MCF 10A (cell line): Measurements from ENCODE around the gene DCAF12L1. TPM values are rescaled to one million over a fixed set of nuclear protein-coding genes. Genes with fewer than 3 reads are reported as not detected.
A peak's percentile ranks its signal among the peaks of the same experiment; 100 is the strongest.

Experiments
- BruUV-seq: library from RNA; stranded (reverse); fragments of 400-500 nt; replicated peaks from 2 replicates; lab custom pipeline; 2021; lab: Mats Ljungman, UMichigan
- CTCF ChIA-PET: fragments of 300-600 bp; sonication (Branson Sonifier 250); formaldehyde crosslinking; extraction: SDS; loops from one replicate; lab custom pipeline; 2021; ENCODE audit warnings: antibody characterized with exemption, inconsistent platforms; lab: Yijun Ruan, JAX
- POLR2A ChIA-PET: fragments of 300-600, 350-650 bp; sonication (Branson Sonifier 250); formaldehyde crosslinking; extraction: SDS; loops from one replicate; lab custom pipeline; 2020; ENCODE audit warnings: antibody characterized with exemption, inconsistent platforms; lab: Yijun Ruan, JAX
- DNase-seq: peaks from one replicate; pipeline ENCODE4 v3.0.0-alpha.2; 2018; ENCODE audit not compliant: unreplicated experiment
- H3K27ac Mint-ChIP-seq: one replicate; pipeline ENCODE4 v1.8.0; 2022; ENCODE audit warnings: mild to moderate bottlenecking, low read depth, mixed read lengths; ENCODE audit not compliant: unreplicated experiment
- H3K27me3 Mint-ChIP-seq: one replicate; pipeline ENCODE4 v1.8.0; 2022; ENCODE audit warnings: mixed read lengths; ENCODE audit not compliant: insufficient read depth, unreplicated experiment
- H3K36me3 Mint-ChIP-seq: one replicate; pipeline ENCODE4 v1.8.0; 2022; ENCODE audit warnings: mild to moderate bottlenecking, moderate library complexity, mixed read lengths; ENCODE audit not compliant: insufficient read depth, unreplicated experiment
- H3K4me1 Mint-ChIP-seq: one replicate; pipeline ENCODE4 v1.8.0; 2022; ENCODE audit warnings: mixed read lengths; ENCODE audit not compliant: insufficient read depth, unreplicated experiment
- H3K4me3 Mint-ChIP-seq: one replicate; pipeline ENCODE4 v1.8.0; 2022; ENCODE audit warnings: mild to moderate bottlenecking, moderate library complexity, mixed read lengths; ENCODE audit not compliant: unreplicated experiment
- H3K9me3 Mint-ChIP-seq: one replicate; pipeline ENCODE4 v1.8.0; 2022; ENCODE audit warnings: mixed read lengths; ENCODE audit not compliant: unreplicated experiment
- intact Hi-C: fragments of 100-400 bp; cut with micrococcal nuclease; formaldehyde crosslinking; loops from 2 replicates; pipeline ENCODE4 v1.14.1; 2022
- total RNA-seq: library from RNA; stranded (reverse); gene quantifications from 2 replicates; pipeline ENCODE4 v1.2.3, GENCODE V29; 2022
- TF ChIP-seq, protein P1 (sequence below): fragments of 200-600 bp; IDR thresholded peaks from one replicate; pipeline ENCODE4 v1.8.0; 2022; ENCODE audit warnings: antibody characterized with exemption, mild to moderate bottlenecking; ENCODE audit not compliant: unreplicated experiment

DCAF12L1 gene
- total RNA-seq, 1 experiment from 2014 or later, result not detected

- no peak for DNase-seq
- no peaks in the 10 kb centered on the region for H3K27me3 Mint-ChIP-seq
- intact Hi-C loops, result no loop called here
- H3K36me3 Mint-ChIP-seq, result no peaks in the 10 kb centered on the region
- BruUV-seq, result no TSS peak
- peaks cover 3% of the 10 kb centered on the region for H3K4me1 Mint-ChIP-seq
- ChIA-PET CTCF (interaction anchor here (0.6 kb wide), 1 partner anchor 689 kb away, joined by 3 read pairs; no protein-coding TSS in a partner anchor), POLR2A (no interaction called here)
- no peak overlapping the region for H3K27ac Mint-ChIP-seq
- peaks cover 16% of the 10 kb centered on the region for H3K9me3 Mint-ChIP-seq
- H3K4me3 Mint-ChIP-seq, result no peak overlapping the region
- TF ChIP-seq, protein P1, sequence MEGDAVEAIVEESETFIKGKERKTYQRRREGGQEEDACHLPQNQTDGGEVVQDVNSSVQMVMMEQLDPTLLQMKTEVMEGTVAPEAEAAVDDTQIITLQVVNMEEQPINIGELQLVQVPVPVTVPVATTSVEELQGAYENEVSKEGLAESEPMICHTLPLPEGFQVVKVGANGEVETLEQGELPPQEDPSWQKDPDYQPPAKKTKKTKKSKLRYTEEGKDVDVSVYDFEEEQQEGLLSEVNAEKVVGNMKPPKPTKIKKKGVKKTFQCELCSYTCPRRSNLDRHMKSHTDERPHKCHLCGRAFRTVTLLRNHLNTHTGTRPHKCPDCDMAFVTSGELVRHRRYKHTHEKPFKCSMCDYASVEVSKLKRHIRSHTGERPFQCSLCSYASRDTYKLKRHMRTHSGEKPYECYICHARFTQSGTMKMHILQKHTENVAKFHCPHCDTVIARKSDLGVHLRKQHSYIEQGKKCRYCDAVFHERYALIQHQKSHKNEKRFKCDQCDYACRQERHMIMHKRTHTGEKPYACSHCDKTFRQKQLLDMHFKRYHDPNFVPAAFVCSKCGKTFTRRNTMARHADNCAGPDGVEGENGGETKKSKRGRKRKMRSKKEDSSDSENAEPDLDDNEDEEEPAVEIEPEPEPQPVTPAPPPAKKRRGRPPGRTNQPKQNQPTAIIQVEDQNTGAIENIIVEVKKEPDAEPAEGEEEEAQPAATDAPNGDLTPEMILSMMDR, result no peak
Measured at GRCh38 chrX:126551725-126552312, 795 bp downstream of the DCAF12L1 start.

- no peaks in the 10 kb centered on the region for H3K36me3 Mint-ChIP-seq
- TF ChIP-seq, protein P1, result no peak
- no peaks in the 10 kb centered on the region for H3K4me1 Mint-ChIP-seq
- POLR2A ChIA-PET, result no interaction called here
- peaks cover 14% of the 10 kb centered on the region for H3K9me3 Mint-ChIP-seq
- no peak overlapping the region for H3K4me3 Mint-ChIP-seq
- CTCF ChIA-PET, result no interaction called here
- no peak for DNase-seq
- intact Hi-C loops, result no loop called here
- no peaks in the 10 kb centered on the region for H3K27me3 Mint-ChIP-seq
- BruUV-seq, result no TSS peak
- H3K27ac Mint-ChIP-seq, result no peak overlapping the region
Measured at GRCh38 chrX:126551306-126551705, 1.3 kb downstream of the DCAF12L1 start.

GRCh38 chrX:126550816-126551215, 1.8 kb downstream of the DCAF12L1 start:
- H3K4me3 Mint-ChIP-seq, result no peak overlapping the region
- H3K36me3 Mint-ChIP-seq, result no peaks in the 10 kb centered on the region
- no peak for DNase-seq
- H3K27me3 Mint-ChIP-seq, result no peaks in the 10 kb centered on the region
- BruUV-seq, result no TSS peak
- H3K4me1 Mint-ChIP-seq, result no peaks in the 10 kb centered on the region
- TF ChIP-seq, protein P1, result no peak
- H3K9me3 Mint-ChIP-seq, result peaks cover 14% of the 10 kb centered on the region
- ChIA-PET POLR2A (no interaction called here), CTCF (no interaction called here)
- H3K27ac Mint-ChIP-seq, result no peak overlapping the region
- intact Hi-C loops, result no loop called here

DNA sequence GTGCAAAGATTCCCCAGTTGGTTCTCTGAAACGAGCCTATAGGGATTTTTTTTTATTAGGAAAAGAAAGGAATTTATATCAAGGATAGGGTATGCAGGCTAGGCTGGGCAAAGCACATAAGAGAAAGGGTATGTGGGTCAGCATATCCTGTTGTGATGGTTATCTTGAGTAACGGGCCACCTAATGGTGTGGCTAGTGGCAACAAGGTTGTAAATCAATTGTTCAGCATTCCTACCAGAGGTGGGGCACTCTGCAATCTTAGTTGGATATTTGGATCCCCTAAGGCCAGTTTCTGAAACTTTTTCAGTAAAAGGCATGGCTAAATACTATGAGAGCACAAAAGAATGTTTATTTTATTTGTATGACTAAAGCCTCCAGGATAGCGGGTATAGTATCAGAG, 42.7 kb downstream of the DCAF12L1 start:
- no peak overlapping the region for H3K4me3 Mint-ChIP-seq
- peak; percentile 4 for DNase-seq
- CTCF ChIA-PET, result interaction anchor here (1.2 kb wide), 1 partner anchor 18 kb away, joined by 5 read pairs; no protein-coding TSS in a partner anchor
- TF ChIP-seq, protein P1, result no peak
- H3K9me3 Mint-ChIP-seq, result peaks cover 14% of the 10 kb centered on the region
- H3K27me3 Mint-ChIP-seq, result no peaks in the 10 kb centered on the region
- H3K36me3 Mint-ChIP-seq, result no peaks in the 10 kb centered on the region
- intact Hi-C loops, result no loop called here
- BruUV-seq, result no TSS peak
- POLR2A ChIA-PET, result no interaction called here
- H3K4me1 Mint-ChIP-seq, result no peaks in the 10 kb centered on the region
- H3K27ac Mint-ChIP-seq, result no peak overlapping the region
